Smooth muscle cell (in vitro differentiated cells): Measurements from ENCODE around the gene DDX28. TPM values are rescaled to one million over a fixed set of nuclear protein-coding genes. Genes with fewer than 3 reads are reported as not detected.

Experiments used
- DNase-seq: peaks from one replicate; lab custom pipeline; 2025; ENCODE audit not compliant: unreplicated experiment; lab: John Stamatoyannopoulos, UW
- H2AFZ ChIP-seq: fragments of 200-600 bp; sonication (generic); 2 replicates; pipeline ENCODE4 v1.6.0; 2016; ENCODE audit warnings: antibody characterized with exemption, low read depth, mild to moderate bottlenecking
- H3F3A ChIP-seq: fragments of 200-600 bp; sonication (generic); 2 replicates; pipeline ENCODE4 v1.6.0; 2017; ENCODE audit warnings: antibody characterized with exemption, low read depth
- H3K27ac ChIP-seq: fragments of 200-600 bp; sonication (generic); 2 replicates; pipeline ENCODE4 v1.5.1; 2016; ENCODE audit warnings: low read depth, mild to moderate bottlenecking
- H3K27me3 ChIP-seq: fragments of 200-600 bp; sonication (generic); 2 replicates; pipeline ENCODE4 v1.6.1; 2016; ENCODE audit warnings: low read depth, mild to moderate bottlenecking
- H3K36me3 ChIP-seq: fragments of 200-600 bp; sonication (generic); 2 replicates; pipeline ENCODE4 v1.5.1; 2016; ENCODE audit warnings: low read depth
- H3K4me1 ChIP-seq: fragments of 200-600 bp; sonication (generic); 2 replicates; pipeline ENCODE4 v1.5.1; 2016; ENCODE audit warnings: low read depth
- H3K4me2 ChIP-seq: fragments of 200-600 bp; sonication (generic); 2 replicates; pipeline ENCODE4 v1.6.0; 2016; ENCODE audit warnings: mild to moderate bottlenecking
- H3K4me3 ChIP-seq: fragments of 200-600 bp; sonication (generic); 2 replicates; pipeline ENCODE4 v1.5.1; 2016; ENCODE audit warnings: mild to moderate bottlenecking
- H3K79me2 ChIP-seq: fragments of 200-600 bp; sonication (generic); 2 replicates; pipeline ENCODE4 v1.6.0; 2016; ENCODE audit warnings: low read depth, mild to moderate bottlenecking
- H3K9ac ChIP-seq: fragments of 200-600 bp; sonication (generic); 2 replicates; pipeline ENCODE4 v1.6.0; 2016; ENCODE audit warnings: low read depth
- H3K9me3 ChIP-seq: fragments of 200-600 bp; sonication (generic); replicated peaks from 2 replicates; pipeline ENCODE4 v1.5.1; 2016; ENCODE audit warnings: low read depth
- H4K20me1 ChIP-seq: fragments of 200-600 bp; sonication (generic); 2 replicates; pipeline ENCODE4 v1.6.0; 2016; ENCODE audit warnings: low read depth
- WGBS: methylation state at CpG from one replicate; pipeline ENCODE4 v1.1.7; 2016; ENCODE audit warnings: low lambda C conversion rate; 5-methylcytosine and 5-hydroxymethylcytosine counted together
- polyA plus RNA-seq: library from polyadenylated mRNA; unstranded; fragments of >200 nt; fragmentation: Nextera tagmentation; extraction: Ambion mirVana; gene quantifications from 2 replicates; pipeline ENCODE4 v1.2.1, GENCODE V29; 2016
- total RNA-seq: library from RNA; depleted of rRNA; stranded (reverse); fragments of >200 nt; gene quantifications from 2 replicates; pipeline ENCODE4 v1.2.3, GENCODE V29; 2014
- TF ChIP-seq, protein P1 (sequence below): fragments of 200-600 bp; sonication (generic); IDR thresholded peaks from 2 replicates; pipeline ENCODE4 v1.5.1; 2017; ENCODE audit warnings: borderline replicate concordance, mild to moderate bottlenecking, antibody characterized with exemption; ENCODE audit not compliant: insufficient read depth, poor library complexity, severe bottlenecking

The DDX28 gene, protein sequence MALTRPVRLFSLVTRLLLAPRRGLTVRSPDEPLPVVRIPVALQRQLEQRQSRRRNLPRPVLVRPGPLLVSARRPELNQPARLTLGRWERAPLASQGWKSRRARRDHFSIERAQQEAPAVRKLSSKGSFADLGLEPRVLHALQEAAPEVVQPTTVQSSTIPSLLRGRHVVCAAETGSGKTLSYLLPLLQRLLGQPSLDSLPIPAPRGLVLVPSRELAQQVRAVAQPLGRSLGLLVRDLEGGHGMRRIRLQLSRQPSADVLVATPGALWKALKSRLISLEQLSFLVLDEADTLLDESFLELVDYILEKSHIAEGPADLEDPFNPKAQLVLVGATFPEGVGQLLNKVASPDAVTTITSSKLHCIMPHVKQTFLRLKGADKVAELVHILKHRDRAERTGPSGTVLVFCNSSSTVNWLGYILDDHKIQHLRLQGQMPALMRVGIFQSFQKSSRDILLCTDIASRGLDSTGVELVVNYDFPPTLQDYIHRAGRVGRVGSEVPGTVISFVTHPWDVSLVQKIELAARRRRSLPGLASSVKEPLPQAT
- 6.0 and 6.7 TPM in 2 replicates for total RNA-seq
- 7.0 and 9.0 TPM in 2 replicates for polyA plus RNA-seq

- H3K4me1 ChIP-seq: peaks cover 4% of the 10 kb centered on the region
- H3K9me3 ChIP-seq: no peaks in the 10 kb centered on the region
- H3K27me3 ChIP-seq: no peaks in the 10 kb centered on the region
- peak within 1 kb of the TSS; percentile 94 for H3K4me2 ChIP-seq
- peak within 1 kb of the TSS; percentile 92 for H2AFZ ChIP-seq
- H3K4me3 ChIP-seq: peak within 1 kb of the TSS; percentile 72
- H3K36me3 ChIP-seq: no peaks in the 10 kb centered on the region
- no peaks in the 10 kb centered on the region for H3F3A ChIP-seq
- peaks cover 11% of the 10 kb centered on the region for H3K79me2 ChIP-seq
- under 1% methylated on average over 82 of the region's 84 CpGs for WGBS
- peak within 1 kb of the TSS; percentile 84 for H3K27ac ChIP-seq
- H3K9ac ChIP-seq: peak within 1 kb of the TSS; percentile 97
- TF ChIP-seq, protein P1, sequence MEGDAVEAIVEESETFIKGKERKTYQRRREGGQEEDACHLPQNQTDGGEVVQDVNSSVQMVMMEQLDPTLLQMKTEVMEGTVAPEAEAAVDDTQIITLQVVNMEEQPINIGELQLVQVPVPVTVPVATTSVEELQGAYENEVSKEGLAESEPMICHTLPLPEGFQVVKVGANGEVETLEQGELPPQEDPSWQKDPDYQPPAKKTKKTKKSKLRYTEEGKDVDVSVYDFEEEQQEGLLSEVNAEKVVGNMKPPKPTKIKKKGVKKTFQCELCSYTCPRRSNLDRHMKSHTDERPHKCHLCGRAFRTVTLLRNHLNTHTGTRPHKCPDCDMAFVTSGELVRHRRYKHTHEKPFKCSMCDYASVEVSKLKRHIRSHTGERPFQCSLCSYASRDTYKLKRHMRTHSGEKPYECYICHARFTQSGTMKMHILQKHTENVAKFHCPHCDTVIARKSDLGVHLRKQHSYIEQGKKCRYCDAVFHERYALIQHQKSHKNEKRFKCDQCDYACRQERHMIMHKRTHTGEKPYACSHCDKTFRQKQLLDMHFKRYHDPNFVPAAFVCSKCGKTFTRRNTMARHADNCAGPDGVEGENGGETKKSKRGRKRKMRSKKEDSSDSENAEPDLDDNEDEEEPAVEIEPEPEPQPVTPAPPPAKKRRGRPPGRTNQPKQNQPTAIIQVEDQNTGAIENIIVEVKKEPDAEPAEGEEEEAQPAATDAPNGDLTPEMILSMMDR: no peak
- peak; percentile 76 for DNase-seq
- no peaks in the 10 kb centered on the region for H4K20me1 ChIP-seq
Observed at GRCh38 chr16:68022728-68023537, at the start of gene DDX28, which contains the start of gene DUS2. TSS of gene DDX28 (minus strand) at chr16:68023232. CDS start at chr16:68023202, 30 bp downstream. TSS of gene DUS2 (plus strand) at chr16:68023284. CDS start at chr16:68038024, 14,740 bp downstream.

GRCh38 chr16:68072038-68072695 lies 49.1 kb upstream of the DDX28 start:
- Histone ChIP-seq H3K4me1 (no peaks in the 10 kb centered on the region), H3F3A (no peaks in the 10 kb centered on the region), H3K27ac (no peak overlapping the region), H3K9me3 (no peaks in the 10 kb centered on the region), H3K4me3 (no peak overlapping the region), H3K27me3 (no peaks in the 10 kb centered on the region), H3K36me3 (no peaks in the 10 kb centered on the region), H4K20me1 (no peaks in the 10 kb centered on the region), H3K4me2 (no peak overlapping the region), H3K9ac (no peak overlapping the region), H3K79me2 (no peaks in the 10 kb centered on the region), H2AFZ (no peak overlapping the region)
- DNase-seq: no peak
- TF ChIP-seq, protein P1: no peak
- 89% methylated on average over 9 of the region's 9 CpGs for WGBS

DNA sequence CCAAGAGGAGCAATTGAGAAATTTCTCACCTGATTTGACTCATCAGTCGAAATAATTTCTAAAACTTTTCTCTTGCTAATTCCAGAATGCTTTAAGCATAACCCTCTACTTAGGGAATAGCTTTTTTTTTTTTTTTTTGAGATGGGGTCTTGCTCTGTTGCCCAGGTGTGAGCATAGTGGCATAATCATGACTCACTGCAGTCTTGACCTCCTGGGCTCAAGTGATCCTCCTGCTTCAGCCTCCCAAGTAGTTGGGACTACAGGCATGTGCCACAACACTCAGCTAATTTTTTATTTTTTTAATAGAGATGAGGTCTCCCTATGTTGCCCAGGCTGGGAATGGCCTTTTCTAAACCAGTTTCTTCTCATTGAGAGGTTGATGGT lies 48.5 kb upstream of the DDX28 start:
- H3K79me2 ChIP-seq: no peaks in the 10 kb centered on the region

More for the DNA sequence above, 48.5 kb upstream of the DDX28 start:
- Histone ChIP-seq H3K4me2 (no peak overlapping the region), H3K27ac (no peak overlapping the region), H3K9ac (no peak overlapping the region), H4K20me1 (no peaks in the 10 kb centered on the region), H3K36me3 (no peaks in the 10 kb centered on the region), H3K4me1 (no peaks in the 10 kb centered on the region), H3K9me3 (no peaks in the 10 kb centered on the region), H2AFZ (no peak overlapping the region), H3K27me3 (no peaks in the 10 kb centered on the region), H3K4me3 (no peak overlapping the region), H3F3A (no peaks in the 10 kb centered on the region)
- 96% methylated on average over 1 of the region's 1 CpG for WGBS
- TF ChIP-seq, protein P1: no peak
- no peak for DNase-seq
